Hematopoietic multipotent progenitor cell treated with erythropoietin and hydrocortisone succinate and interleukin-3 and kit ligand, for 4 days (in vitro differentiated cells): ENCODE measurements around the gene ZNF213.
"Not testable (repeated sequence)": the region's sequence is repeated elsewhere in the genome, so short reads cannot be mapped to it uniquely, and the experiment has no call there.

Experiments
- DNase-seq: peaks from one replicate; pipeline ENCODE4 v3.0.0-alpha.2; 2015

The ZNF213 gene

DNA sequence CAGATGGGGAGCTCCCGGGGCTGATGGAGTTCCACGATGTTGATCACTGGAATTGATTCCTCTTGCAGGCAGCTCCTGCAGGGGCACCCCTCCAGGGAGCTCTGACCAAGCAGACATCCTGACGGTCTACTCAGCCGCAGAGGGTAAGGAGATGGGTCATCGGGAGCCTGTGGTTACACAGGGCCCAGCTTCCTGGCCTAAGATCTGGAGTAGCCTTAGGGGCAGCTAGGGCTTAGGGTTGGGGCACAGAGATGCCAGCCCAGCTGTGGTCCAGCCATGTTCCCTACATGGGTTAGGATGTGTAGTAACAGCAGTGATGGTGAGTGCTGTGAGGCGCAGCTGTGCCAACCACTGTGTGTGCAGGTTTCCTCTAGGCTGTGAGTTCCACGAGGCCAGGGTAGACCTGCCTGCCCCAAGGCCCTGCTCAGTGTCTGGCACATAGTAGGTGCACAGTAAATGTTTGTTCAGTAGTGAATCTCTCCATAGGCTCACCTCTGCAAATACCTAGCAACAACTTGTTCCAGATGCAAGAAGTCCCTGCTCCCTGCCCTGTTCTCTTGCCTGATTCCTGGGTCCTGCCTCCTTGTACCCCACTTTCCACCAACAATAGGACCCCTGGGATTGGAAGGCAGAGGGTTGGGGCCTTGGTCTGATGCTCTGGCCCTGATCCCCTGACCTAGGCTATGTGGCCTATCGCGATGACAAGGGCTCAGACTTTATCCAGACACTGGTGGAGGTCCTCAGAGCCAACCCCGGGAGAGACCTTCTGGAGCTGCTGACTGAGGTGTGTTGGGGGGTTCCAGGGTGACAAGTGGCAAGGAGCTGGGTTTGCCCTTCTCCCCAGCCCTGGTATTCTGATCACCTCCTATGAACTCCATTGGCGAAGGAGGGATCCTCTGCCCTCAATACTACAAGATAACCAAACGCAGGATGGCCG is 13.7 kb downstream of the ZNF213 start:
- no peak for DNase-seq

DNA sequence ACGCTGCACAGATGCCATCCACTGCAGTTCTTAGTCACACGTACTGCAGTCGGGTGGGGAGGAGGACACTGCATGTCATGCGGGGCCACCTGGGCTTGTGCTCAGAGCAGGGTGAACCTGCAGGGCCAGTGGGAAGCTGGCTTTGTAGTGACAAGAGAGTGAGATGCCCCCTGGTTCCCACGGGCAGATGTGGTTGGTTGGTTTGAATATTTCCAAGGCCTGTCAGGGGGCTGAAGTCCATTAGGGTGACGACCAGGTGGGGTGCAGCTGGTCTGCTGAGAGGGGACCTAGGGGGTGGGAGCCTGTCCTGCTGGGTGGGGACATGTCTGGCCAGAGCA is 14.3 kb downstream of the ZNF213 start:
- DNase-seq: no peak

DNA sequence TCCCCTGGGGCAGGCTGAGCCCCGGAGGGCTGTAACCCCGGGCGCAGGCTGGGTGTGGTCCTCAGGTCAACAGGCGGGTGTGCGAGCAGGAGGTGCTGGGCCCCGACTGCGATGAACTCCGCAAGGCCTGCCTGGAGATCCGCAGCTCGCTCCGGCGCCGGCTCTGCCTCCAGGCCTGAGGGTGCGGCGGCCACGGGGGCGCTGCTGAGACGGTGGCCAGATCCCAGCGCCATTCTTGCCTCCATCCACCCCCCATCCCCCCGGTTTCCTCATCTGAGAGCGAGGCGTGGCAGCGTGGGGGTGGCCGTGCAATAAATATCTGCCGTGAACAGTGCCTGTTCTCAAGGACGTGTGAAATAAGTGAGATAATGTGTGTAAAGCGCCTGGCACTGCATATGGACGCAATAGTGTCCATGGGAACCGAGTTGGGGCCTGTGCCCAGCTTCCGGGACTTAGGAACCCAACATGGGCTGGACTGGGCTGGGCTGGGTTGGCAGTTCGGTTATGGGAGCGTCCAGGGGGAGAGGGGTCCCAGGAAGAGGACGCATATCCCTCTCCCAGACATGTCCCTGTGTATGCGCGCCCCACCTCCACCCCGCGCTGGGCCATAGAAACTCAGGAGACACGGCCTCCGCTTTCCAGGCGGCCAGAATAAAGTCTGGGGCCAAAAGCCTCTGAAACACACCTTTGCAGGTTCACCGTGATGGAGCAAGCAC is 15.0 kb downstream of the ZNF213 start:
- peak; percentile 93 for DNase-seq

DNA sequence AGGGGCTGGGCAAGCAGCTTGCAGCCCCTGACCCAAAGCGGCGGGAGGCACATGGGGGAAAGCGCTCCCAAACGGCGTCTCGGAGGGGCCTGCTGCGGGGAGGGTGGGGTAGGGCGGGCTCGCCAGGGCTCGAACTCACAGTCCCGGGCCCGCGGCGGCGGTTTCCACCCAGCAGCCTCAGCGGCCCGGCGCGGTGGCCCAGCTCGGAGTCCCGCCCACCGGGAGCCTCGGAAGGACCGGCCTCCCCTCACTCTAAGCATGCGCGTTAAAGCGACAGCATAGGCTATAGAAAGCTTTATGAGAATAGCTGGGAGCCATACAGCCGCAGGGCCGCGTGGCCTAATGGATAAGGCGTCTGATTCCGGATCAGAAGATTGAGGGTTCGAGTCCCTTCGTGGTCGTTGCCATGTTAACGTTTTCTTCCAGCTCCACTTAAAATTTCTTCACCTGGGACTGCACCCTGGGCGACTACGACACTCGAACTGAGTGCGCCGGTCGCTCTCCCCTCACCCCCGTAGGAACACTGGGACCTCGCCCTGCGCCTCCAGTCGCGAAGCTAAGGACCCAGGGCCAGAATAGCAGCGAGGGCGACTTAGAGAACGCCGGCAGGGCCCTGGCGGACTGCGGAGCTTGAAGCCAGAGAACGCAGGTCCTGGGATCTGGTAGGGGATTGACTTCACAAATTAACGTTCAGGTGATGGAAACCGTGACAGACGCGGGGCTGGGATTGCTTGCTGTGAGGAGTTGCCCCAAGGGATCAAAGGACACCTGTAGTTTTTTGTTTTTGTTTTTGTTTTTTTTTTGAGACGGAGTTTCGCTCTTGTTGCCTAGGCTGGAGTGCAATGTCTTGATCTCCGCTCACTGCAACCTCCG is 15.8 kb downstream of the ZNF213 start:
- peak; percentile 98 for DNase-seq

DNA sequence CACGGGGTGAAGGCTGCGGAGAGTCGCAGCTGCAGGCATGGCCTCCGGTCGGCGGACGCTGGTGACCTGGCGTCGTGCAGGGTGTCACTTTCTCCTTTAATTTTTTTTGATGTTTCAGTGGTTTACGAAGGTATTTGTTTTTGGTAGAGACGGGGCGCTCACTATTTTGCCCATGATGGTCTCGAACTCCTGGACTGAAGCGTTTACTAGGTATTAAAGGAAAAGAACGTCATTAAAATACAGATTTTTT is 17.1 kb downstream of the ZNF213 start:
- no peak for DNase-seq

DNA sequence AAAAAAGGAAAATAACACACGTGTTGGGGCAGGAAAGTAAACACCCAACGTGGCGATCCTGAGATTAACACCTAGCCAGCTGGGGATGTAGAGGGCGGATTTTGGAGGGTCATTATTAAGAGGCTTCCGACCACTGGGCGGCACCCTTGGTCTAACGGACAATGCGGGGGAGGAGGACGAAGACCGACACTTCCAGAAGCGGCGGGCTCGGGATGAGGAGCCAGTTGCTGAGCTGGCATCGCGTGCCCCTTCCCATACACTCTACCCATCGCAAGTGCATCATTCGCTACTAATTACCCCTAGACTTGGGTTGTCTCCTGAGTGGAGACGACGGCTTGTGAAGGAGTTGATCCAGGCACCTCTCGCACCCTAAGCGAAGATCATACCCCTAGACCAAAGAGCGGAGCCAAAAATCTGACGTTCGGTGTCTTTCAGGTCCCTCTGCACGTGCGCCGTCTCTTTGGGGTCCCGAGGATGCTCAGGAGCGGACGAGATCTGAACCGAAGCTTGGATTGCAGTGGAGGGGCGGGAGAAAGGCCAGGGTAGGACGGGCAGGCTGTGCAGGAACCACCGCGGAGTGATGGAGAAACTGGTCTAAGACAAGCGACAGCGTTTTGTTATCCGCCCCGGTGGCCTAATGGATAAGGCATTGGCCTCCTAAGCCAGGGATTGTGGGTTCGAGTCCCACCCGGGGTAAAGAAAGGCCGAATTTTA is 17.6 kb downstream of the ZNF213 start:
- DNase-seq: peak; percentile 96

DNA sequence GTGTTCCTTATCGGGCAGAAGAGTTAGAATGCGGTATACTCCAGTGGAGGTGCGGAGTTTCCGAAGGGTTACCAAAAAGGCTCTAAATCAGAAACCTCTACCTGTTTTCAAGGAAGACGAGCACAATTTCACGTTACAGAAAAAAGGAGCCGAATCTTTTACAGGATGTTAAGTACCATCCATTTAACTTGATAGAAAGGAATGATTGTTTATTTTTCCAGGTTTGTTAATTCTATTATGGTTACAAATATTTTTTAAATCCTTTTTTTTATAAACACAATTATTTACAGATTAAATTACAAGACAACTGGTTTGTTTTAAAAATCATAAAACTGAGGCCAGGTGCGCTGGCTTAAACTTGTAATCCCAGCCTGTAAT is 18.2 kb downstream of the ZNF213 start:
- no peak for DNase-seq

DNA sequence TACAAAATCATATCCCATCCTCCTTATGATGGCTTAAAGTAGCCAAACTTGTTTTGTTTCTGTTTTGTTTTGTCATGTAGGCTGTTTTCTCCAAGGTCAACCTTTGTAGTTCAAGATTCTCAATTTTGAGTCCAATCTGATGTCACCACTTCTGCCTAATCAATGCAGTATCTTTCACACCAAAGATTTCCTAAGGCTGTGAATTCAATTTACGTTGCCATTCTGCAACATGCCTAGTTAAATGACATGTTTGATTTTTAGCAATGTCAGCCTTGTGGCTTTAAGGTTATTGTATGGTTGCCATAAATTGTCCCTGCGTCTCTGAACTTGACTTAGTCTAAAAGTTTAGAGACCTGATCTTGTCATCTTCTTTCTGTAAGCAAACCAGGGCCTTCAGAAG is 20.4 kb downstream of the ZNF213 start:
- DNase-seq: no peak

DNA sequence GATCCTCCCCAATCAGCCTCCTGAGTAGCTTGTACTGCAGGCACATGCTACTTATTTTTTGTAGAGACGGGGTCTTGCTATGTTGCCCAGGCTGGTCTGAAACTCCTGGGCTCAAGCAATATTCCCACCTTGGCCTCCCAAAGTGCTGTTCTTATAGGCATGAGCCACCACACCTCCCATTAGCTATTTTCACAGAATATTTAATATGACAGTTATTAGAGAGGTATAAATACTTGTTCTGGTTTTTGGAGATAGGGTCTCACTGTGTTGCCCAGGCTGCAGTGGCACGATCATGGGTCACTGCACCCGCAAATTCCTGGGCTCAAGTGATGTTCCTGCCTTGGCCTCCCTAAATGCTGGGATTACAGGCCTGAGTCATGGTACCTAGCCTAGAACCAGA is 21.1 kb downstream of the ZNF213 start:
- DNase-seq: no peak

DNA sequence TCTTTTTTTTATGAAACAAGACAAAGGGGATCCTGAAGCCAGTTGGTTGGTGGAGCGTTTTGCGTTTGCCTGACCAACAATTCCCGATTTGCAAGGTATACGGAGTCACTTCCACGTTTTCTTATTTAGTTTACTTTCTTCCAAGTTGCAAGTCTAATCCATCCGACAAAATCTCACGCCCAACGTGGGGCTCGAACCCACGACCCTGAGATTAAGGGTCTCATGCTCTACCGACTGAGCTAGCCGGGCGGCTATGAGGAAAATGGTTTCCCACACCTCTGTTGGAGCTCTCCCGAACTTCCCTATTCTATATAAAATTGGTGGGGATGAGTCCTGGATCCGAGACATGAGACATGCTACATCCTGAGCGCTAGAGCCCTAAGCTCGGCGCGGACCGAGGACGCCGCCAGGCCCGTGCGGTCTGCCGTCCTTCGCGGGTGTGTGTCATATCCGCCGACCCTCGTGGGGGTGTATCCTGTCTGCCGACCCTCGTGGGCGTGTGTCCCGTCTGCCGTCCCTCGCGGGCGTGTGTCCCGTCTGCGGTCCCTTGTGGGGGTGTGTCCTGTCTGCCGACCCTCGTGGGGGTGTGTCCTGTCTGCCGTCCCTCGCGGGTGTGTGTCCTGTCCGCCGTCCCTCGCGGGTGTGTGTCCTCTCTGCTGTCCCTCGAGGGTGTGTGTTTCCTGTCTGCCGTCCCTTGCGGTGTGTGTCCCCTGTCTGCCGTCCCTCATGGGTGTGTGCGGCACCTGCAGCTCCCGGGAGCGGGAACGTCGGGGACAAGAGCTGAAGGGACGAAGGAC is 22.6 kb downstream of the ZNF213 start:
- DNase-seq: peak; percentile 92

DNA sequence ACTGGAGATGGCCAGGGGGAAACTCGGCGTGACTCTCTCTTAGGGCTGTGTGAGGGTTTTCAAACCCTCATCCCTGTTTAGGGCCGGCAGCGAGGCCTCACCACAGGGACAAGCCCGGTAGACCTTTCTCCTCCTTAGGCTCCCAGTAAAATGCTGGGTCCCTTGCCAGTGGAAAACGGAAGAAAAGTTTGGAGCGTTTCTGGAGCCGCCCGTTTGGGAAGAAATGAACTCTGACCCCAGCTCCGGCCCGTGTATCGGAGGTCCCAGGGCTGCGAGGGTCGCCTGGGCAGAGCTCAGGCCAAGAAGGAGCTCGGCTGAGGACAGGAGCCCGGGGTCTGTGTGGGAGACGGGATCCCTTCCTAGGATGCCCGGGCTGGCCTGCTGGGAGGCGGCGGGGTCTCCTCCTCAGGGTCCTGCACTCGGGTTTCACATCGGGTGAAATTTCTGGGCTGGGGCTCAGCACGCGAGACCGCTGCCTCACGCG is 23.2 kb downstream of the ZNF213 start:
- DNase-seq: no peak

DNA sequence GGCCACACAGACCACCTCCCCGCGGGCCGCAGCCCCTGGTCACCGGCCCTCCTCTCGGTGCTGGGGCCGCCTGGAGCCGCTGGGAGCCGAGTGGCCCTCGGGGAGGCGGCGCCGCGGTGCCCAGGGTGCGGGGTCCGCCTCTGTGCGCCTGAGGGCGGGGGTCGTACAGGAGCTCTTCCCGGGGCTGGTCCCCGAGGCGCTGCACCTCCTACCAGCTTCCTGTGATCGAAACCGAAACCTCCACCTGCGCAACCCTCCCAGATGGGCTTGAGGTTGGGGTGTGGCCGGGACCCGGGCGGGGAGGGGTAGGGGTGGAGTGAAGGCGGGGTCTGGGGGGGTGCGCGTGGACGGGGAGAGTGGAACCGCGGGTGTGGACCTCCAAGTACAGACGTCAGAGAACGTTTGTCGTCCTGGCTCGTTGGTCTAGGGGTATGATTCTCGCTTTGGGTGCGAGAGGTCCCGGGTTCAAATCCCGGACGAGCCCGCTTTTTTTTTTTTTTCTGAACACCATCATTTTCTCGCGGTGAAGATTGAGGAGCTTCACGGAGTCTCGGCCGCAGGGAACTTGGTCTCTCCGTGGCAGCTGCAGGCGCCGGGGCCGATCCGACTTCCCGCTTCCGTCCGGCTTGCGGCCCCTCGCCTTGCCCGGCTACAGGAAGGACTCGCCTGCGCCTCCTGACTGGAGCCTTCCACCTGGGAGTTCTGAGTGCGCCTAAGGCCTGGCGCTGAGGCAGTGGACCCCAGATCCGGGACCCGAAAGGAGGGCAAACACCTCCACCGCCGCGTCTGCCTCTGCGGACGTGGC is 23.9 kb downstream of the ZNF213 start:
- DNase-seq: peak; percentile 91

DNA sequence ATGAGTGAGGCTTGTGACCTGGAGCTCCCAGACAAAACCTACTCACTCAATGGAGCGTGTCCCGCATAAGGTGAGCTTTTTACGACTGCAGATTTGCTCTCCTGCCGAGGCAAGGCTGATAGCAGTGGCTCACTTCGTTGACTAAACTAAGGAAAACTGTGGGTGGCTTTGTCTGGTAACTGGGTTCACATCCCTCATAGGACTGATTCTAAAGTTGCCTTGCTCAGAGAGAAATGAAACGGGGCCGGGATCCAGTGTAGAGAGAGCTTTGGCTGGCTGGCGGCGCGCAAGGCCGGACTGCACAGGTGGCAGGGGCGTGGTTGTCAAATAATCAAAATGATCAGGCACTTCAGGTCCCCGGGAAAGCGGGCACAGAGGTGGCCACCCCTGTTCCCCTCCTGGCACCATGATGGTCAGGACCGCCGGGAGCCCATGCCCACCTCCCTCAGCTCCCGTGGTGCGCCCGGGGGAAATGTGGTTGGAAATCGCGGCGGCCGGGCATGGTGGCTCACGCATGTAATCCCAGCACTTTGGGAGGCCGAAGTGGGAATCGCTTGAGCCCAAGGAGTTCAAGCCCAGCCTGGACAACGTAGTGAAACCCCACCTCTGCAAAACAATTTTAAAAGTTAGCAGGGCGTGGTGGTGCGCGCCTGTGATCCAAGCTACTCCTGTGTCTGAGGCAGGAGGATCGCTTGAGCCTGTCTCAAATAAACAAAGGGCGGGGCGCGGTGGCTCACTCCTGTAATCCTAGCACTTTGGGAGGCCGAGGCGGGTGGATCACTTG is 26.6 kb downstream of the ZNF213 start:
- no peak for DNase-seq

DNA sequence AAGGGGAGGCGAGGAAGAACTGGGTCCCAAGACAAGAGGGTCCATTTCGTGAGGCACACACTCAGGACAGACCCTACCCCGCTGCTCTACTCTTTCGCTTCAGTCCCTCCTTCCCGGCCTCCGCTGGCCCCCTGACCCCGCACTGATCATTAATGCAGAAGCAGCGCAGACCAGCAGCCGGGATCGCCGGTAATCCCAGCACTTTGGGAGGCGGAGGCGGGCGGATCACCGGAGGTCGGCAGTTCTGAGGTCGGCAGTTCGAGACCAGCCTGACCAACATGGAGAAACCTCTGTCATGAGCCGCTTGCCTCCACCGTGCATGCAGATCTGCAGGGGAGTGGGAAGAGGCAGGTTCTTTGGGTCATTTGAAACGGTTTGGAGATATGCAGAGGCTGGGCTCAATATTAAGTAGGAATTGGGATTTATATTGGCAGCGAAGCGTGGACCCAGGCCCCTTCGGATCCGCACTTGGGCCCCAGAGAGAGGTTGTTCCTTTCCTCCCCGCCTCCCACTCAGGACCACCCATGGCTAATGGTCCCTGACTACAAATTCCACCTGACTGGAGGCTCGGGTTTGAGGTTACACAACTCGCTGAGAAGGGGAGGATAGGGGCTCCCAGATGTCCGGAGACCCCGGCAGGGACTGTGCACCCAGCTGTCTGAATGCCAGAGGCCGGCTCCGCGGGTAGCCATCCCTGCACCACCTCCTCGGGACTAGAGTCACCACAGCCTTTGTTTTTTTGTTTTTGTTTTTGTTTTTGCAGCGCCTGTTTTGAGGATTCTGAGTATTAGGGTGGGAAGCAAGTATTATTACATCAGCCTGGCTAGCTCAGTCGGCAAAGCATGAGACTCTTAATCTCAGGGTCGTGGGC is 29.5 kb downstream of the ZNF213 start:
- no peak for DNase-seq

DNA sequence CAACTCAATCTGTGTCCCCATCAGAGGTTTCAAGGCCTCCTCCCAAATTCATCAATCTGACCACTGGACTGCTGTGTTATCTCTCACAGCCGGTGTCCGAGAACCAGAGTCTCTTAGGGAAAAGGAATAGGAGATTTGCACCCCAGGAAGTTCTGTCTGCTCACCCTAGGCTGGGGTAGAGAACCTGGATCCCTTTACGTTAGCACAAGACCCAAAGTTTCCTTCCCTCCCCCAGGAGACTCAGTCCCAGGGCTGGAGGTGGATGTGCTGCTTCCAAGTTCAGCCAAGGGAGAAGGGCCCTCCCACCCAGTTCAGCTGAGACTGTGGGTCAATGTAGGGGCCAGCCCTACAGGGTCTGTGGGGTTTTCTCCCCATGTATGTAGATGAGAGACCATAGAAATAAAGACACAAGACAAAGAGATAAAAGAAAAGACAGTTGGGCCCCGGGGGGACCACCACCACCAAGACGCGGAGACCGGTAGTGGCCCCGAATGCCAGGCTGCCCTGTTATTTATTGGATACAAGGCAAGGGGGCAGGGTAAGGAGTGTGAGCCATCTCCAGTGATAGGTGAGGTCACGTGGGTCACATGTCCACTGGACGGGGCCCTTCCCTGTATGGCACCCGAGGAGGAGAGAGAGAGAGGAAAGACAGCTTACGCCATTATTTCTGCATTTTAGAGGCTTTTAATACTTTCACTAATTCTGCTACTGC is 30.4 kb downstream of the ZNF213 start:
- no peak for DNase-seq

DNA sequence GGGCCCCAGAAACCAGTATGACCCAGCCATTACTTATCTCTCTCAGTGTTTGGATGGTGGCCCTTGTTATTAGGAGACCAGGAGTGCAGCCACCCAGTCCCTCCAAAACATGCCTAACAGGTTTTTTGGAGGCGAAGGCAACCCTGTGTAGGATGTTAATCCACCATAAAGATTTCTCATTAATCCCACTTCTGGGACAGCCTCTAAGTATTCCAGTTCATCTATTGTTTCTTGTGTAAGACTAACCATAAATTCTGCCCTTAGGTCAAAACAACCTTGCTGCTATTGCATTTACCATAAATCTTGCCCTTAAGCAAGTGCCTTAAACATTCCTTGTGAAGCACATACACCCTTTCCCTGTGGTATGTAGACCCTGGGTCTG is 31.7 kb downstream of the ZNF213 start:
- DNase-seq: no peak

DNA sequence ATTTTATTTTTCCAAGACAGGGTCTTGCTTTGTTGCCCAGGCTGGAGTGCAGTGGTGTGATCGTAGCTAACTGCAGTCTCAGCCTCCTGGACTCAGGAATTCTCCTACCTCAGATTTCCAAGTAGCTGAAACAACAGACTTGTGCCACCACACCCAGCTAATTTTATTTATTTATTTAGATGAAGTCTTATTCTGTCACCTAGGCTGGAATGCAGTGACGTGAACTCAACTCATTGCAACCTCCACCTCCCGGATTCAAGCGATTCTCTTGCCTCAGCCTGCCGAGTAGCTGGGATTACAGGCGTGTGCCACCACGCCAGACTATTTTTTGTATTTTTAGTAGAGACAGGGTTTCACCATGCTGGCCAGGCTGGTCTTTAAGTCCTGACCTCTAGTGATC is 33.9 kb downstream of the ZNF213 start:
- DNase-seq: not testable (repeated sequence)

DNA sequence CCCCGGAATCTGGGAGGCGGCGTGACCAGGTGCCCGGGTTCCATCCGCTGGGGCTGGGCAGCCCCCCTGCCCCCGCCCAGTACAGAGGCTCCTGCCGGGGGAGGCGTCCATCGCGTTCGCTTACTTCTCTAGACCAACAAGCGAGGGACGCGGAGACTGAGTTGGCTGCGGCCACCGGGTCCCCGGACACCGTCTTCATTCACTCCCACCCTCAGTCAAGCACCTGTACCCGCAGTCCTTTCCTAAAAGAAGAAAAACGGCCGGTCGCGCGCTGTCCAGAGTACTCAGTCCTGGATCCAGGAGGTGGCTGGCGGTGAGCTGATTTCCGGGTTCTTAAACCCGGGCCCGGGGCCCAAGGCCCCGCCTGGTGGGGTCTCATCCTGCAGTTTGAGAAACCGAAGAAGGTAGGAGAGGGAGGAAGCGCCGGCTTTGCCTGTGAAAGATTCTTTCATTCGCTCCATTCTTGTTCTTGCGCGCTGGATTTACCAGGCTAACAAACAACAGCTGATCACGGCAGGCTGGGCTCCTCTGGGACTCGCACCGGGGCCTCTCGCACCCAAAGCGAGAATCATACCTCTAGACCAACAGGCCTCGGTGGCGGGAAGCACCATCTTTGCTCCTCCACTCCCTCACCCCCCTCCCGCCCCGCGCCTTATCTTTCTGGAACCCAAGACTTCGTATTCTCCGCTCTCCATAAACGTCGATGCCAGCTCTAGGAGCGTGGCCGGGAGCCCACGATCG is 35.8 kb downstream of the ZNF213 start:
- peak; percentile 31 for DNase-seq
